ENCODE data around the gene ACOXL. TPM values are rescaled to one million over a fixed set of nuclear protein-coding genes. Genes with fewer than 3 reads are reported as not detected.
A peak's percentile ranks its signal among the peaks of the same experiment; 100 is the strongest.

The ACOXL gene
- total and polyA plus RNA-seq, 2 of the 8 experiments (the other 6 are each of a cell fraction or from before 2014, with no cell fraction given): 11.4 to 20.6 TPM

DNA sequence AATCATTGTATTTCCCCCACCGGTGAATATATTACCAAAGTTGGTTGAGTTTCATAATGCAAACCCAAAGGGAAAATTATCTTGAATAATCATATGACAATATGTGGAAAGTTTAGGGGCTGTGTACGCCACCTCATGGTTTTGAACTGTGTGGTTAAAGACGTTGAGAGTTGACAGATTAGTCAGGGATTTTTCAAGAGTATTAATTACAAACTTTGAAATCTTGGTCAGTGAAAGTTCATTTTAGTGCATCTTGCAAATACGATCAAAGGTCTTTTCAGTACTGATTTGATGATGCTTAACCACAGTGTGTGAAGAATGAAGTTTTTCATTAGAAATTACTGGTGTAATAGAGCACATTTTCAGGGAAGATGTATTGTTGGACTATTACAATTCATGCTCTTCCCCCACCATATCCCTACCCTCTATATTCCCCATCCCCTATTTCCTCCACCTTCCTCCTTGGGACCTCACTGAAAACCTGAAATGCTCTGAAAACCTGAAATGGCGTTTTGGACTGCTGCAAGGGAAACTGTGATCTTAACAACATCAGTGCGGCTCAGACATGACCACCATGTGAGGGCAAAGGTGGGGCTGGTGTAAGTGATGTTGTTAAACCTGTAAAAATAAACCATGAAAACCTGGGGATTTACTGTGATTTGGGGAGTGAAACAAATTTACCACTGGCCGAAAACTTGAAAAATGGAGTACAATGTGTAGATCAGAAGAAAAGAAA lies 383.8 kb downstream of the ACOXL start:
- Histone ChIP-seq H2BK5ac (ENCODE audit: low read depth, low read length) (no peak overlapping the region), H3K79me2 (ENCODE audit: control insufficient read depth in 1 of 2, insufficient read depth in 2 of 2, low read length in 2 of 2) (no peaks in the 10 kb centered on the region), H3K14ac (ENCODE audit: insufficient read length) (no peak overlapping the region), H2BK12ac (ENCODE audit: low read depth, low read length) (no peak overlapping the region), H3K79me1 (ENCODE audit: low read depth, low read length) (no peaks in the 10 kb centered on the region), H2AFZ (ENCODE audit: low read length) (no peak overlapping the region), H3K9ac (replicated peaks in 1 of 4; ENCODE audit: extremely low read depth in 1 of 4, low read depth in 3 of 4, low read length in 3 of 4) (no peak overlapping the region), H3K18ac (ENCODE audit: extremely low read depth, low read length) (no peak overlapping the region), H3K23ac (ENCODE audit: insufficient read length) (no peak overlapping the region), H3K27me3 (replicated peaks in 1 of 4; ENCODE audit: control insufficient read depth in 3 of 4, extremely low read depth in 1 of 4, insufficient read depth in 3 of 4, low read length in 3 of 4) (peaks cover 17 to 34% (median 31%) of the 10 kb centered on the region in 4 experiments; a peak in 6 of 7 replicates), H4K5ac (ENCODE audit: insufficient read length, low read depth, low read length) (no peak overlapping the region), H4K91ac (replicated peaks; ENCODE audit: insufficient read length, low read length) (no peak overlapping the region), H3K36me3 (ENCODE audit: control insufficient read depth in 2 of 4, insufficient read depth in 4 of 4, low read length in 3 of 4) (no peaks in the 10 kb centered on the region), H2BK20ac (ENCODE audit: low read length) (no peak overlapping the region), H3K56ac (replicated peaks; ENCODE audit: insufficient read length, low read depth, low read length) (no peak overlapping the region), H3K4me3 (ENCODE audit: extremely low read depth in 1 of 4, insufficient read depth in 2 of 4, low read depth in 3 of 4, low read length in 4 of 4) (no peak overlapping the region), H3K4me2 (ENCODE audit: insufficient read depth in 1 of 2, low read depth in 2 of 2, low read length in 2 of 2) (peak overlapping the region in 1 of 2 experiments; percentile 95; a peak in 1 of 4 replicates), H3K27ac (ENCODE audit: low read depth, low read length) (no peak overlapping the region), H3K4ac (replicated peaks; ENCODE audit: insufficient read length, low read depth, low read length) (no peak overlapping the region), H4K20me1 (replicated peaks in 1 of 2; ENCODE audit: control insufficient read depth in 1 of 2, insufficient read depth in 2 of 2, low read length in 2 of 2) (peaks cover 0 to 1% of the 10 kb centered on the region in 2 experiments), H2BK15ac (ENCODE audit: low read length) (no peak overlapping the region), H2AK5ac (ENCODE audit: low read depth, low read length) (no peak overlapping the region), H3K23me2 (ENCODE audit: low read depth, low read length) (peaks cover 29% of the 10 kb centered on the region), H4K8ac (ENCODE audit: extremely low read depth, insufficient read depth, low read length) (no peak overlapping the region), H3K9me3 (ENCODE audit: insufficient read depth in 2 of 2, low read depth in 1 of 2, low read length in 1 of 2) (no peaks in the 10 kb centered on the region), H2BK120ac (replicated peaks; ENCODE audit: low read depth, low read length) (no peak overlapping the region), H3K4me1 (replicated peaks in 1 of 4; ENCODE audit: control insufficient read depth in 3 of 4, insufficient read depth in 4 of 4, low read length in 3 of 4) (peaks cover 0 to 18% (median 13%) of the 10 kb centered on the region in 4 experiments; a peak in 5 of 7 replicates)
- DNase-seq (ENCODE audit: low read depth in 1 of 2, low spot score in 2 of 2) (no peak), FAIRE-seq (no peak)
- WGBS, 2 experiments (ENCODE audit: extremely low coverage in 1 of 2, insufficient coverage in 1 of 2, insufficient read length in 1 of 2, insufficient replicate concordance in 2 of 2, low coverage in 1 of 2, low lambda C conversion rate in 2 of 2, missing lambda C conversion rate in 1 of 2): 83% methylated on average over 7 of the region's 7 CpGs; no CpG with 5 or more reads in 1 of the 2 experiments
- TF ChIP-seq GABPA (IDR thresholded peaks at IDR 0.05; ENCODE audit: borderline replicate concordance, insufficient read depth, low read length) (no peak), BRCA1 (IDR thresholded peaks at IDR 0.05; ENCODE audit: low read depth, low read length) (no peak)
- POLR2A ChIA-PET (ENCODE audit: partially characterized antibody): interaction anchor here (1.0 kb wide), 1 partner anchor 257 kb away, joined by 3 read pairs; no protein-coding TSS in a partner anchor
- CTCF ChIA-PET (ENCODE audit: partially characterized antibody): interaction anchor here (0.9 to 1.9 kb wide), 5 partner anchors 16 to 79 kb away, joined by 3 to 7 read pairs (median 4); no protein-coding TSS in a partner anchor
